Cardiac fibroblast (primary cell): ENCODE measurements around the gene MAP3K5.

Experiments used
- DNase-seq, 2 donors: peaks; one replicate each; pipeline versions ENCODE4 v3.0.0 to v3.0.0-alpha.2; 2010; ENCODE audit warnings: low read depth in 2 of 2
- H3K4me3 ChIP-seq, 2 donors: replicated peaks in 1 of 2; 1 replicate in 1 of 2; 2 replicates in 1 of 2; pipeline ENCODE4 v1.5.1; 2011; ENCODE audit warnings: low read depth in 2 of 2, low read length in 2 of 2, mild to moderate bottlenecking in 2 of 2, moderate library complexity in 1 of 2
- CTCF ChIP-seq: IDR thresholded peaks from one replicate; pipeline ENCODE4 v1.5.1; 2011; ENCODE audit warnings: low read depth, mild to moderate bottlenecking, low read length, inconsistent platforms

Gene MAP3K5

GRCh38 chr6:136736281-136736960 is 55.9 kb downstream of the MAP3K5 start:
- no peak for DNase-seq
- TF ChIP-seq CTCF, result no peak
- no peak overlapping the region for H3K4me3 ChIP-seq

DNA sequence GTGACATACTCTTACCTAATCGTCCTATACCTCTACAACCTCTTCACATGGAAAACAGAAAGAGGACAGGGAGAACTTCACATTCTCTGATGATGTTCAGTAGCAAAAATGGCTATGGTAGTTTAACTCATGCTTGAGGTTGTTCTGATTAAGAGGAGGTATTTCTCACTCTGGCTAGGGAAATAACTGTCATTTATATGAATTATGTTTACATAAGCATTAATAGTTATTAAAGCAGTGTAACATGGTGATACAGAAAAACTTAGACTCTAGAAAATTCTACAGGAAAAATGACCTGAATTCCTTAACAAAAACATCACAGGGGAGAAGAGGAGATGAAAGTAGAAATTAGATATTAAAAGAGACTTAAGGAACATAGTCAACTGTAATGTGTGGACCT is 57.3 kb downstream of the MAP3K5 start:
- no peak for DNase-seq
- no peak overlapping the region for H3K4me3 ChIP-seq
- TF ChIP-seq CTCF, result no peak

DNA sequence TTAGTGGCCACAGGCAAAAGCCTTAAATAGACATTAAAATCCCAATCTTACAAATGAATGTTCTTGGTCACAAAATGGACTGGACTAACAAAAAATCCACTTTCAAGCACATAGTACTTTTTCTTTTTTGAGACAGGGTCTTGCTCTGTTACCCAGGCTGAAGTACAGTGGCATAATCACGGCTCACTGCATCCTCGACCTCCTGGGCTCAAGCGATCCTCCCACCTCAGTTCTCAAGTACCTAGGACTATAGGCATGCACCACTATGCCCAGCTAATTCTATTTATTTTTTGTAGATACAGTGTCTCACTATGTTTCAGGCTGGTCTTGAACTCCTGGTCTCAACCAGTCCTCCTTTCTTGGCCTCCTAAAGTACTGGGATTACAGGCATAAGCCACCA is 59.4 kb downstream of the MAP3K5 start:
- H3K4me3 ChIP-seq, result no peak overlapping the region
- no peak for TF ChIP-seq CTCF
- DNase-seq, result no peak

- no peak for DNase-seq
- TF ChIP-seq CTCF, result no peak
- H3K4me3 ChIP-seq, result no peak overlapping the region
Measured at GRCh38 chr6:136729832-136730231, 62.4 kb downstream of the MAP3K5 start.

DNA sequence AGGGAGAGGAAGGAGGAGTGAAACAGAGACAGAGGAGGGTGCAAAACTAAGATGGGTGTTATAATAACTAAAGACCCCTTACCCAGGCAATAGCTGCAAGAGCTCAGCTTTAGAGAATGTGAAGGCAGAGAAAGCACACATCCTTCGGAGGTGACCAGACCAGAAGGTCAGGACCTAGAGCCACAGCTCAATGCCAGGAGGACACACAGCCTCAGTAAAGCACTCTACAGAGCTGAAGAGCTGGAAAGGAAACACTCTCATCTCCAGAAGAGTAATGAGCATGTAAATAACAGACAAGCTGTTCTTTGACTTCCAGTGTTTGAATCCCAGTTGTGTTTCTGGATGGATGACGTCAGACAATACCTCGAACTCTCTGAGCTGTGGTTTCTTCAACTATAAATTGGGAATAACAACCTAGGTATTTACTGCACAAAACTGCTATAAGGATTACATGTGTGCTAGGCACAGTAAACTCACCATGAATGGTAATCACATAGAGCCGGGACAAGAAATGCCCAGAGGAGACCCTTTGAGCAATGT is 63.2 kb downstream of the MAP3K5 start:
- TF ChIP-seq CTCF, result no peak
- no peak for DNase-seq

GRCh38 chr6:136728033-136728939 is 64.0 kb downstream of the MAP3K5 start:
- H3K4me3 ChIP-seq, result no peak overlapping the region
- no peak for DNase-seq
- TF ChIP-seq CTCF, result no peak

More for the DNA sequence above, 63.2 kb downstream of the MAP3K5 start:
- H3K4me3 ChIP-seq, result no peak overlapping the region
